GM04504 (cell line): ENCODE data around the gene DNAJC6.

Experiments used
- DNase-seq: peaks from one replicate; pipeline ENCODE4 v3.0.0-alpha.2; 2012; ENCODE audit warnings: low read depth

DNAJC6 gene

DNA sequence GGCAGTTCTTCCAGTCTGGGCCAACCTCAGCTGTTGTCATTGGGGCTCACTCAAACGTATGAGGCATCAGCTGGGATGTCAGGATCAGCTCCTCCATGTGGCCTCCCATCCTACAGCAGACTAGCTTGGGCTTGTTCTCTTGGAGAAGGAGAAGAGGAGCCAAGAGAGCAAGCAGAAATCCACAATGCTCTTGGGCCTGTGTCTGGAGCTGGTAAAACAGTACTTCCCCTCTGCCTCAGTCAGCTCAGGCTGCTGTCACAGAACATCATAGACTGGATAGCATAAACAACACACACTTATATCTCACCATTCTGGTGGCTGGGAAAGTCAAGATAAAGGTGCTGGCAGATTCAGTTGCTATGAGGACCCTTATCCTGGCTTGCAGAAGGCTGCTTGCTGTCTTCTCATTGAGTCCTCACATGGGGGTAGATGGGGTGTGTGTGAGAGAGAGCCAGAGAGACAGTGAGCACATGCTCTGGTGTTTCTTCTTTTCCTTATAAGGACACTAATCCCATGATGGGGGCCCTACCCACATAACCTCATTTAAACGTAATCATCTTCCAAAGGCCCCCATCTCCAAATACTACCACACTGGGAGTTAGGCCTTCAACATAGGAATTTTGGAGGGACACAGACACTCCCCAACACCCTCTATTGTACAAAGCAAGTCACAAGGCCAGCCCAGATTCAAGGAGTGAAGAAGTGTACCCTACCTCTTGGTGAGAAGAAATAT lies 16.3 kb upstream of the DNAJC6 start:
- DNase-seq, result no peak

- DNase-seq, result no peak
These were observed 11.6 kb upstream of the DNAJC6 start for GRCh38 chr1:65297706-65298105.

DNA sequence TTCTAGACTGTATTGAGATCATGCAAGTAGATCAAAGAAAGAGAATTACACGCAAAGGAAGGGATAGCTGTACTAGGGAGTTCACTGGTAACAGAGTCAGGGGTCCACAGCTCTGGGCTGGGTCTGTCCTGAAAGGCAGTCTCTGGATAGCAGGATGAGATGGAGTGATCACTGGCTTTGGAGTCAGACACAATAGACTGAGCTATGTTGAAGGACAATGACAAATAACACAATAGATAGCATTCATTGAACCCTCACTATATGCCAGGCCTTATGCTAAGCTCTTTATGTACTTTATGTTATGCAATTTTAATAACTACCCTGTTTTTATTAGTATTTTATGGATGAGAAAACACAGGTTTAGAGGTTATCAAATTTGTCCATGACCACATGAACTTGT lies 10.0 kb upstream of the DNAJC6 start:
- DNase-seq, result no peak

GRCh38 chr1:65308781-65309303 lies 501 bp upstream of the DNAJC6 start:
- no peak for DNase-seq

DNA sequence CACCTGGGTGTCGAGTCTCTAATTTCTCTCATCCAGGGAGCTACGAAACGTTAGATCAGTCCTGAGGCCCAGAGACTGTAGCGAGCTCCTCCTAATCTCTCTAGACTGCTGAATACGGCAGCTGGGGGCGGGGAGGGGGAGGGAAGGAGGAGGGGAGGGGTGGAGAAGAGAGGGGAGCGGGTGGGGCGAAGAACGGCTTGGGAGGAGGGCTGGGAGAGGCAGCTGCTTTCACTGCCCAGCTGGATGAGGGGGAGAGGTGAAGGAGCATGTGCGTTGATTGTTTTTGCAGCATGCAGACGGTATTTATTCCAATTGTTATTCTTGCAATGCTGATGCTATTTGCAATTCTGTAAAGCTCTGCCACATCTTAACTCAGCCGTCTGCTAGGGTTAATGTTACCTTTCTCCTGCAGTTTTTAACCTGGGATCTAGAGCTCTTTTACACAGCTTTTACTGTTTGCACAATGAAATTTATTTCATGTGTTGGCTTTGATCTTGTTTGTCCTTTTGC lies 790 bp downstream of the DNAJC6 start:
- DNase-seq, result no peak

DNA sequence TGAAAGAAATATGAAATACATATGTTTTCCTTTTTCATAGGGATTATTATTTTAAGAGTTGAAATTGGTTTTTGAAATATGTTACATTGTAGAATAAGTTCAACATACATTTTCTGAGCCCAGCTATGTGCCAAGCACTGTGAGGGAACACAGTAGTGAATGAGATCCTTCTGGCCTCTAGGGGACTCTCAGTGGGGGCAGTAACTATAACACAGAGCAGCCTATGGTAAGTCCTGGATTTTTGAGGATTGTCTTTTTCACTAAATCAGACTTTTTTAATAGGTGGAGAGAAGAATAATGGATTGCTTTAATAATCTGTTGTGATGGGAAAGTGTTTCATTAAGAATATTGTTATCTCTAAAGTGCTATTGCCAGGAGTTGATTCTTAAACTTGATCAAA lies 2.4 kb downstream of the DNAJC6 start:
- no peak for DNase-seq

GRCh38 chr1:65316233-65316632 lies 6.9 kb downstream of the DNAJC6 start:
- no peak for DNase-seq

GRCh38 chr1:65317866-65318653 lies 8.7 kb downstream of the DNAJC6 start:
- no peak for DNase-seq

DNA sequence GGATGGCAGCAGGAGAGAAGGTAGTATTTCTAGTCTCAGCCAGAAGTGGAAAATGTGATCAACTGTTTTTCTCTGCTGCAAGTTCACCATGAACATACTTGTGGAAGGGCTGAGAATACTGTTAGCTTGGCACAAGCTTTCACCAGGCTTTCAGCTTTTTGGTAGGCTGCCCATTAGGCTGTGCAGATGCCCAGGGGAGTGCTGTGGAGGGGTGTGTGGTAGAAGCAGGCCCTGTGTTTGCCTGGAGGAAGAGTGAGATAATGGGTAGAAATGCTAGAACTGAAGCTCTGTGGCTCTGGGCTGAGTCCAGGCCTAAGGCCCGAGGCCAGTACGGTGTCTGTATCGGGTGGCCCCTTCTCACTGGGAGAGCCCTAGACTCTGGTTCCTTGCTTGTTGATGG lies 9.8 kb downstream of the DNAJC6 start:
- no peak for DNase-seq

GRCh38 chr1:65319754-65320153 lies 10.4 kb downstream of the DNAJC6 start:
- DNase-seq, result no peak

DNA sequence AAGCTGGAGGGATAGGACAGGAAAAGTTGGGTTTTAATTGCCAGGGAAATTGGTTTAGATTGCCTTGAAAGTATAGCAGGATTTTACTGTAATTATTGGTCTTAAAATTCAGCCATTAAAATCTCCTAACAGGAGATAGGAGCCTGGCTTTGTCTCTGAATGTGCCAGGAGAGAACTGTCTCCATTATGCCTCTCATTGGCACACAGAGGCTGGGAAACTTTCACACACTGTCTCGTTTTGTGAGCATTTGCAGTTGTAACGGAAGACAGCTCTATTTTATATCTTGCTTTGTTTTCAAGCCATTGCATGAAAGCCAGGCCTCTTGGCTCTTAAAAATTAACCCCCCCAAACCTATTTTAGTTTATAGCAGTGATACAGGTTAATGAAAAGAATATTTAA lies 12.5 kb downstream of the DNAJC6 start:
- no peak for DNase-seq

GRCh38 chr1:65323246-65323645 lies 13.9 kb downstream of the DNAJC6 start:
- no peak for DNase-seq

DNA sequence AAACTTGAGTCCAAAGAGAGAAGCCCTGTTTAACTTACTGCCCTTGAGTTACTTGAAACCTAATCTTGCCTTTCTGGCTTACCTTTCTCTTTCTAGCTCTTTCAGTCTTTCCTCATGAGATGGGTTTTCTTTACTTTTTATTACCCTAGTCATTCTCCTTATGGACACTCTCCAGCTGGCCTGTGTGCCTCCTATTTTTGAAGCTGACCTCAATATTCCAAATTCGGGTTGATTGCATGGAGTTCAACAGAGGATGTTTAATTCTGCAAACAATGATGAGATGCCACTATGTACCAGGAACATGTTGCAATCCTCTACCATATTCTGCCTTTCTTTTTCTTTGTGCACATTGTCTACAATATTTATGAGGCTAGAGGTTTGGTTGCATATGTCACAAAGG lies 20.7 kb downstream of the DNAJC6 start:
- no peak for DNase-seq

- no peak for DNase-seq
These were observed 21.5 kb downstream of the DNAJC6 start for GRCh38 chr1:65330822-65331221.

GRCh38 chr1:65332821-65333220 lies 23.5 kb downstream of the DNAJC6 start:
- DNase-seq, result no peak

GRCh38 chr1:65334081-65334480 lies 24.7 kb downstream of the DNAJC6 start:
- no peak for DNase-seq

DNA sequence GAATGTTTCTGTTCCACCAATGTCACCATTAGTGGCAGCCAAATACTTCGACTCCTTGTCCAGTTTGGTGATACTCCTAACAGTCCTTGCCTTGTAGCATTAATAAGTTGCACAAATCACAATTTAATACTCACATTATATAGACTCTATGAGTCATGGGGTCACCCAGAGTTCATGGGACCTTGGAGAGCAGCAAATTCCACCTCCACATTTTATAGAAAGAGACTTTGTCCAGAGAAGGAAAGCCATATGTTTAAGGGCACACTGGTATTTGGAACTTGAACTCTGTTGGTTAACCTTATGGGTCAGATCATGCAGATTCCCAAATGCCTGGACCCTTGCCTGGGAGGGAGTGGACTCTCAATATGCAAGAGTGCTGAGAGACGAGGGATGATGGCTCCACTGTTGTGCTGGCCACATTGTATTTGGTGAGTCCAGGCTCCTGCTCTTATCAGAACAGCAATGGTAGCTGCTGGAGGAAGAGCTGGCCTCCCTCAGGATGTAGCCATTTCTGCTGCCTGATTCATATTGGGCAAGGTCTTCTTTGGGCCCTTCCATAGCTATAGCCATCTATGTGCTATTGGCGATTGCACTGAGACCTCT lies 30.6 kb downstream of the DNAJC6 start:
- DNase-seq, result no peak

DNA sequence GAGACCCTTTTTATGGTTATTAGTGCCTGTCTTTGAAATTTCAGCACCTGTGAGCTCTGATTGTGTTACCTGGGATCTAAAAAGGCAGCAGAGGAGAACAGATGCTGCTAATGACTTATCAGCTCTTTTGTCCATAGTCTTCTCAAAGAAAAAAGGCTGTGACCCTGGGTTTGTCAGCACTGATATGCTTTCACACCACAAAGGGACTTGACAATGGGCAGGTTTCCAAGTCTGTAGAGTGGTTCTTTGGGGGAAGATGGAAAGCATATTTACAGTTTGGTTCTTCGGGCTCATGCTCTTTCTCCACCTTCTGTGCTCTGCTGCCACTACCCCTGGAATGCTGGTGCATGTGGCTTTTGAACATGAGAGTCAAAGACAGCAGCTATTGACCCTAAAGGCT lies 32.0 kb downstream of the DNAJC6 start:
- DNase-seq, result no peak

- DNase-seq, result peak; percentile 46
These were observed 33.9 kb downstream of the DNAJC6 start for GRCh38 chr1:65343286-65343685.

- DNase-seq, result no peak
These were observed 35.0 kb downstream of the DNAJC6 start for GRCh38 chr1:65344171-65344814.

GRCh38 chr1:65346190-65346589 lies 36.8 kb downstream of the DNAJC6 start:
- DNase-seq, result no peak

GRCh38 chr1:65355031-65355712 lies 45.8 kb downstream of the DNAJC6 start:
- DNase-seq, result no peak
